Measurements from ENCODE around the gene PHOSPHO2.

DNA sequence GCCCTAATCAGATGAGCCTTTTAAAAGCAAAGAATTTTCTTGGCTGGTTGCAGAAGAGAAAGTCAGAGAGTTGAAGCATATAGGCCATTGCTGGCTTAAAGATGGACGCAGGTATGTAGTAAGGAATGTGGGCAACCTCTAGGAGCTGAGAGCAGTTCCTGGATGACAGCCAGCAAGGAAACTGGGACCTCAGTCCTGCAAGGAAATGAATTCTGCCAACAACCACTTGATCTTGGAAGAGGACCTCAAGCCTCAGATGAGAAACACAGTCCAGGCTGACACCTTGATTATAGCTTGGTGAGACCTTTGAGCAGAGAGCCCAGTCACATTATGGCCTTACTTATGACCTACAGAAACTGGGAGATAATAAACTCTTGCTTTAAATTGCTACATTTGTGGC lies 15.7 kb downstream of the PHOSPHO2 start:
- TF ChIP-seq, protein P1, sequence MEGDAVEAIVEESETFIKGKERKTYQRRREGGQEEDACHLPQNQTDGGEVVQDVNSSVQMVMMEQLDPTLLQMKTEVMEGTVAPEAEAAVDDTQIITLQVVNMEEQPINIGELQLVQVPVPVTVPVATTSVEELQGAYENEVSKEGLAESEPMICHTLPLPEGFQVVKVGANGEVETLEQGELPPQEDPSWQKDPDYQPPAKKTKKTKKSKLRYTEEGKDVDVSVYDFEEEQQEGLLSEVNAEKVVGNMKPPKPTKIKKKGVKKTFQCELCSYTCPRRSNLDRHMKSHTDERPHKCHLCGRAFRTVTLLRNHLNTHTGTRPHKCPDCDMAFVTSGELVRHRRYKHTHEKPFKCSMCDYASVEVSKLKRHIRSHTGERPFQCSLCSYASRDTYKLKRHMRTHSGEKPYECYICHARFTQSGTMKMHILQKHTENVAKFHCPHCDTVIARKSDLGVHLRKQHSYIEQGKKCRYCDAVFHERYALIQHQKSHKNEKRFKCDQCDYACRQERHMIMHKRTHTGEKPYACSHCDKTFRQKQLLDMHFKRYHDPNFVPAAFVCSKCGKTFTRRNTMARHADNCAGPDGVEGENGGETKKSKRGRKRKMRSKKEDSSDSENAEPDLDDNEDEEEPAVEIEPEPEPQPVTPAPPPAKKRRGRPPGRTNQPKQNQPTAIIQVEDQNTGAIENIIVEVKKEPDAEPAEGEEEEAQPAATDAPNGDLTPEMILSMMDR (IDR thresholded peaks at IDR 0.05) = no peak
- TF ChIP-seq POLR2A (IDR thresholded peaks at IDR 0.05) = no peak

All from esophagus squamous epithelium (tissue), 4 donors.